Measurements from ENCODE around the gene NOX3.

GRCh38 chr6:155504848-155505607 is 49.4 kb upstream of the NOX3 start:
- no peak for TF ChIP-seq CTCF (IDR thresholded peaks at IDR 0.05; ENCODE audit: low read depth, low read length, poor library complexity, severe bottlenecking)
- no peak for TF ChIP-seq EZH2phosphoT487 (IDR thresholded peaks at IDR 0.05; ENCODE audit: borderline replicate concordance, low read length)

Data from DOHH2 (cell line).